Mesothelial cell of epicardium (in vitro differentiated cells): ENCODE data around the gene LRRC27. TPM values are rescaled to one million over a fixed set of nuclear protein-coding genes. Genes with fewer than 3 reads are reported as not detected.

Source experiments
- DNase-seq, 2 experiments: peaks; one replicate each; pipeline ENCODE4 v3.0.0; 2021; ENCODE audit warnings: low spot score in 2 of 2; ENCODE audit not compliant: unreplicated experiment in 2 of 2
- H3K27ac Mint-ChIP-seq: 2 replicates; pipeline ENCODE4 v1.8.0; 2021; ENCODE audit warnings: mixed read lengths
- H3K27me3 Mint-ChIP-seq: 2 replicates; pipeline ENCODE4 v1.8.0; 2021; ENCODE audit warnings: low read depth, mixed read lengths
- H3K36me3 Mint-ChIP-seq: 2 replicates; pipeline ENCODE4 v1.8.0; 2021; ENCODE audit warnings: mixed read lengths
- H3K4me1 Mint-ChIP-seq: 2 replicates; pipeline ENCODE4 v1.8.0; 2021; ENCODE audit warnings: mixed read lengths
- H3K4me3 Mint-ChIP-seq: 2 replicates; pipeline ENCODE4 v1.8.0; 2021; ENCODE audit warnings: mild to moderate bottlenecking, moderate library complexity, mixed read lengths
- H3K9me3 Mint-ChIP-seq: 2 replicates; pipeline ENCODE4 v1.8.0; 2021; ENCODE audit warnings: mixed read lengths
- total RNA-seq: library from RNA; stranded (reverse); gene quantifications from 3 replicates; pipeline ENCODE4 v1.2.1, GENCODE V29; 2021
- TF ChIP-seq, protein P1 (sequence below): fragments of 200-600 bp; sonication (generic); IDR thresholded peaks from one replicate; pipeline ENCODE4 v1.5.0; 2021; ENCODE audit warnings: antibody characterized with exemption; ENCODE audit not compliant: unreplicated experiment

LRRC27 gene
- total RNA-seq, 1 donor from 2014 or later, result 15.2 TPM

DNA sequence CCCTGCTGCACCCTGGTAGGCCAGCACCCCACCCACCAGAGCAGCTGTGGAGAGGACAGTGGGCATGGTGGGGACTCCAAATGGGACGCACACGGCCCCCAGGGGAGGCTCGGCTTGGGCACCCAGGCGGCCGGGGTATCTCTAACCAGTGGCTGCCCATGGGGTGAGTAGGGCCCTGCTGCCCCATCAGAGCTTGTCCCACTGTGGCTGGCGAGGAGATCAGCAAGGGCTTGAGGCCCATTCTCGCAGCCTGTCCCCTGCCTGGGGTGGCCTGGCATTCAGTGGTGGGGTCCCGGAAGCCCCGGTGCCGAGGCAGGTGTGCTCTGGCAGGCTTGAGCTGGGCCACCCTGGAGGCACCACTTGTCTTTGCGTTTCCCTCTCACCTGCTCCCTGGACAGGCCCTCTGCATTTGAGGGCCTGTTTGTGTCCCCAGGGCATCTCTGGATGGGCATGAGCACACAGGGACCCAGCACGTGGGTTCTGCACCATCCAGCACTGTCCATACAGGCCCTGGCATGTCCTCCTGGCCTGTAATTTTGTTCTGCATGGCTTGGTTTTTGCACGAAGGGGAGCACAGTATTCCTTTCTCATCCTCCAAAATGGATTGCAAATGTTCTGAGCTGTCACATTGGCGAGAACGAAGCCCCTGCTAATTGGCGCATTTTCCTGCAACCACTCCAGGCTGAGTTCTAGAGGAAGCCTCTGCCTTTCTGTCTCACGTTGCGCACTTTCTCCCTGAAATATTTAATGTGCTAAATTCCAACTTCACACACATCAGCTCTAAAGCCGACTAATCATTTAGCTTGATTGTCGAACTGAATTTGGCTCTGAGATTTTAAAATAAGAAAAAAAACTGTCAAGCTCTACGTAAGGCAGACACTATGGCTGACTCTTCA is 92.2 kb downstream of the LRRC27 start:
- no peak for DNase-seq
- Mint-ChIP-seq H3K9me3 (no peaks in the 10 kb centered on the region), H3K4me1 (peaks cover 41% of the 10 kb centered on the region), H3K27ac (peak overlapping the region; percentile 29), H3K36me3 (no peaks in the 10 kb centered on the region), H3K4me3 (no peak overlapping the region), H3K27me3 (no peaks in the 10 kb centered on the region)
- TF ChIP-seq, protein P1, sequence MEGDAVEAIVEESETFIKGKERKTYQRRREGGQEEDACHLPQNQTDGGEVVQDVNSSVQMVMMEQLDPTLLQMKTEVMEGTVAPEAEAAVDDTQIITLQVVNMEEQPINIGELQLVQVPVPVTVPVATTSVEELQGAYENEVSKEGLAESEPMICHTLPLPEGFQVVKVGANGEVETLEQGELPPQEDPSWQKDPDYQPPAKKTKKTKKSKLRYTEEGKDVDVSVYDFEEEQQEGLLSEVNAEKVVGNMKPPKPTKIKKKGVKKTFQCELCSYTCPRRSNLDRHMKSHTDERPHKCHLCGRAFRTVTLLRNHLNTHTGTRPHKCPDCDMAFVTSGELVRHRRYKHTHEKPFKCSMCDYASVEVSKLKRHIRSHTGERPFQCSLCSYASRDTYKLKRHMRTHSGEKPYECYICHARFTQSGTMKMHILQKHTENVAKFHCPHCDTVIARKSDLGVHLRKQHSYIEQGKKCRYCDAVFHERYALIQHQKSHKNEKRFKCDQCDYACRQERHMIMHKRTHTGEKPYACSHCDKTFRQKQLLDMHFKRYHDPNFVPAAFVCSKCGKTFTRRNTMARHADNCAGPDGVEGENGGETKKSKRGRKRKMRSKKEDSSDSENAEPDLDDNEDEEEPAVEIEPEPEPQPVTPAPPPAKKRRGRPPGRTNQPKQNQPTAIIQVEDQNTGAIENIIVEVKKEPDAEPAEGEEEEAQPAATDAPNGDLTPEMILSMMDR, result no peak

- TF ChIP-seq, protein P1, result no peak
- Mint-ChIP-seq H3K9me3 (no peaks in the 10 kb centered on the region), H3K27ac (no peak overlapping the region), H3K36me3 (no peaks in the 10 kb centered on the region), H3K4me3 (no peak overlapping the region), H3K4me1 (peaks cover 41% of the 10 kb centered on the region), H3K27me3 (no peaks in the 10 kb centered on the region)
- no peak for DNase-seq
Measured at GRCh38 chr10:132425029-132425756, 93.2 kb downstream of the LRRC27 start.

DNA sequence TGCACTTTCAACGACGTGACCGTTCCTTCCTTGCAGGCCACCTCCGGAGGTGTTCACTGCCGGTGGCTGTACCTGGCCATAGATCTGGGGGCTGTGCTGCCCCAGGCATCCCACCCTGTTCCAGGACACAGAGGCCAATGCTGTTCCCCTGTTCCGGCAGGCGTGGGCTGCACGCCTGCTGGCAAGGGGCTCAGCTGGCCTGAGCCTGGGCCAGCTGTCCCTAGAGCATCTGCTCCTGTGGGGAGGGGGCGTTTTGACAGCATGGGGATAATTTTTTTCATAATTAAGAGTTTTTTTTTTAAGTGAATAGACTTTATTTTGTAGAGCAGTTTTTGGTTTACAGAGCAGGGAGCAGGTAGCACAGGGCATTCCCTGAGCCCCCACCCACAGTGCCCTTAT is 93.8 kb downstream of the LRRC27 start:
- H3K9me3 Mint-ChIP-seq, result no peaks in the 10 kb centered on the region

DNA sequence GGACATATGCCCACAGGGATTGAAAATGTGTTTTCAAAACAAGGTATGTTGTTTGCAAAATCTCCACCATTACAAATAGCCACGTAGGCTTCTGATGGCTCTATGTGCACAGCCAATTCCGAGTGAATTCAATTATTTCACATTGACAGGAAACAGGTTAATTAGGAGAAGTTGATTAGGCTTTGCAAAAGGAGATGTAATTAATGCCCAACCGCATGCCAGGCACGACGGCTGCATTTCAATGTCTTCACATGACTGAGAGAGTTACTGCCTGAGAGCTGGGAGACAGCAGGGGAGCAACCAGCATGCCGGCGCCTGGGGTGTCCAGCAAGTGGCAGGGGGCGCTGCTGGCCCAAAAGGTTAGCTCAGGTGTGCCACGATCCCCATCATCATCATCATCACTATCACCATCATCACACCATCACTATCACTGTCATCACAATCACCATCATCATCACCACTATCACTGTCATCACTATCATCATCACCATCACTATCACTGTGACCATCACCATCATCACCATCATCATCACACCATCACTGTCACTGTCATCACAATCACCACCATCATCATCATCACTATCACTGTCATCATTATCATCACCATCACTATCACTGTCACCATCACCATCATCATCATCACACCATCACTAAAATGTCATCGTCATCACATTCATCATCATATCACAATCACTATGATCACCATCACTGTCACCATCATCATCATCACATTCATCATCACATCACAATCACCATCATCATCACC is 95.2 kb downstream of the LRRC27 start:
- no peak for DNase-seq
- TF ChIP-seq, protein P1, result no peak
- Mint-ChIP-seq H3K4me3 (no peak overlapping the region), H3K9me3 (no peaks in the 10 kb centered on the region), H3K36me3 (no peaks in the 10 kb centered on the region), H3K4me1 (peaks cover 30% of the 10 kb centered on the region), H3K27me3 (no peaks in the 10 kb centered on the region), H3K27ac (no peak overlapping the region)

More for the DNA sequence above, 93.8 kb downstream of the LRRC27 start:
- Mint-ChIP-seq H3K4me3 (no peak overlapping the region), H3K4me1 (peaks cover 40% of the 10 kb centered on the region), H3K27me3 (no peaks in the 10 kb centered on the region), H3K36me3 (no peaks in the 10 kb centered on the region), H3K27ac (no peak overlapping the region)
- DNase-seq, result no peak
- TF ChIP-seq, protein P1, result no peak

- no peak overlapping the region for H3K27ac Mint-ChIP-seq
- H3K4me3 Mint-ChIP-seq, result no peak overlapping the region
- H3K36me3 Mint-ChIP-seq, result no peaks in the 10 kb centered on the region
- no peaks in the 10 kb centered on the region for H3K27me3 Mint-ChIP-seq
- no peak for DNase-seq
- H3K9me3 Mint-ChIP-seq, result no peaks in the 10 kb centered on the region
- H3K4me1 Mint-ChIP-seq, result peaks cover 24% of the 10 kb centered on the region
- TF ChIP-seq, protein P1, result no peak
Measured at GRCh38 chr10:132427939-132428367, 96.0 kb downstream of the LRRC27 start.
